Endothelial cell of umbilical vein (primary cell): Measurements from ENCODE around the gene RYR2.

Source experiments
- CTCF ChIP-seq, 2 donors: IDR thresholded peaks; 1 replicate in 1 of 2; 2 replicates in 1 of 2; pipeline ENCODE4 v1.5.1; 2011; ENCODE audit warnings: low read length in 2 of 2, mild to moderate bottlenecking in 2 of 2, moderate library complexity in 2 of 2, control low read depth in 1 of 2, inconsistent platforms in 1 of 2, low read depth in 1 of 2; ENCODE audit not compliant: insufficient read depth in 1 of 2; ENCODE audit errors: extremely low read depth in 1 of 2
- EZH2 ChIP-seq: IDR thresholded peaks from 2 replicates; pipeline ENCODE4 v1.6.1; 2012; ENCODE audit warnings: borderline replicate concordance, low read depth, mild to moderate bottlenecking, moderate library complexity, low read length, inconsistent platforms; ENCODE audit not compliant: severe bottlenecking
- GATA2 ChIP-seq: IDR thresholded peaks from 2 replicates; pipeline ENCODE4 v1.7.0; 2011; ENCODE audit warnings: low read depth, mild to moderate bottlenecking, moderate library complexity, mixed read lengths, low read length; ENCODE audit not compliant: insufficient read length, insufficient read depth
- MAX ChIP-seq: IDR thresholded peaks from 2 replicates; pipeline ENCODE4 v1.6.1; 2011; ENCODE audit not compliant: insufficient read depth, insufficient read length
- POLR2A ChIP-seq: IDR thresholded peaks from 2 replicates; pipeline ENCODE4 v1.6.1; 2012; ENCODE audit warnings: low read depth, mild to moderate bottlenecking, control low read depth, low read length
- POLR2AphosphoS5 ChIP-seq: IDR thresholded peaks from 2 replicates; pipeline ENCODE4 v1.6.1; 2012; ENCODE audit warnings: low read depth, mild to moderate bottlenecking, control low read depth, low read length, moderate library complexity; ENCODE audit not compliant: insufficient read depth

GRCh38 chr1:237237721-237238120 is 195.7 kb downstream of the RYR2 start:
- no peak for TF ChIP-seq CTCF (IDR thresholded peaks at IDR 0.05; ENCODE audit: extremely low read depth in 1 of 2, insufficient read depth in 1 of 2, low read depth in 1 of 2, low read length in 2 of 2)
- no peak for TF ChIP-seq MAX
- TF ChIP-seq GATA2: no peak
- no peak for TF ChIP-seq POLR2AphosphoS5
- TF ChIP-seq POLR2A: no peak
- TF ChIP-seq EZH2: no peak
